G401.6 (cell line): ENCODE data around the gene FBXO44.

Source experiments
- FAIRE-seq: peaks from 2 replicates; lab custom pipeline; 2012; peaks lifted over from hg19 to GRCh38; lab: Jason Lieb, UNC

FBXO44 gene

GRCh38 chr1:11659748-11660147 lies 5.1 kb downstream of the FBXO44 start:
- no peak for FAIRE-seq

- no peak for FAIRE-seq
These were observed 6.4 kb downstream of the FBXO44 start for GRCh38 chr1:11661103-11661502.

- no peak for FAIRE-seq
These were observed 9.8 kb downstream of the FBXO44 start for GRCh38 chr1:11664336-11665065.

- FAIRE-seq = no peak
These were observed 13.8 kb downstream of the FBXO44 start for GRCh38 chr1:11668516-11668915.

- no peak for FAIRE-seq
These were observed 16.1 kb downstream of the FBXO44 start for GRCh38 chr1:11670747-11671146.

GRCh38 chr1:11671205-11671543 lies 16.5 kb downstream of the FBXO44 start:
- FAIRE-seq = no peak

GRCh38 chr1:11671544-11672286 lies 17.0 kb downstream of the FBXO44 start:
- FAIRE-seq = no peak

GRCh38 chr1:11673089-11673769 lies 18.6 kb downstream of the FBXO44 start:
- FAIRE-seq = no peak

- no peak for FAIRE-seq
These were observed 19.8 kb downstream of the FBXO44 start for GRCh38 chr1:11674488-11674887.

GRCh38 chr1:11675325-11675724 lies 20.6 kb downstream of the FBXO44 start:
- FAIRE-seq = no peak

GRCh38 chr1:11676386-11677103 lies 21.9 kb downstream of the FBXO44 start:
- no peak for FAIRE-seq

GRCh38 chr1:11678442-11678841 lies 23.8 kb downstream of the FBXO44 start:
- no peak for FAIRE-seq

GRCh38 chr1:11680270-11681070 lies 25.8 kb downstream of the FBXO44 start:
- FAIRE-seq = no peak

- FAIRE-seq = no peak
These were observed 26.5 kb downstream of the FBXO44 start, which contains the start of gene MAD2L2 for GRCh38 chr1:11681071-11681771. MAD2L2 (minus strand) TSS chr1:11681148; CDS start chr1:11680601, 547 bp downstream.

GRCh38 chr1:11682287-11682771 lies 27.7 kb downstream of the FBXO44 start:
- no peak for FAIRE-seq

- no peak for FAIRE-seq
These were observed 28.1 kb downstream of the FBXO44 start for GRCh38 chr1:11682799-11683198.

GRCh38 chr1:11684070-11684469 lies 29.4 kb downstream of the FBXO44 start:
- no peak for FAIRE-seq

GRCh38 chr1:11685210-11685752 lies 30.6 kb downstream of the FBXO44 start:
- FAIRE-seq = no peak

GRCh38 chr1:11688506-11688905 lies 33.8 kb downstream of the FBXO44 start:
- no peak for FAIRE-seq
